Spleen (tissue), 11 donors: ENCODE data around the gene MLC1. TPM values are rescaled to one million over a fixed set of nuclear protein-coding genes. Genes with fewer than 3 reads are reported as not detected.

Source experiments
- DNase-seq: peaks from one replicate; pipeline ENCODE4 v3.0.0-alpha.2; 2020
- H3K27ac ChIP-seq, 8 donors: fragments of 200-600 bp; sonication (generic) in 7 of 8; 1 replicate in 4 of 8; 2 replicates in 4 of 8; pipeline versions ENCODE4 v1.5.0 to v1.8.0; 2016 to 2021; ENCODE audit warnings: inconsistent platforms in 4 of 8, mild to moderate bottlenecking in 4 of 8, moderate library complexity in 1 of 8
- H3K27me3 ChIP-seq, 7 donors: fragments of 200-600 bp; sonication (generic) in 6 of 7; replicated peaks in 1 of 7; 1 replicate in 4 of 7; 2 replicates in 3 of 7; pipeline versions ENCODE4 v1.5.0 to v1.8.0; 2016 to 2021; ENCODE audit warnings: inconsistent platforms in 3 of 7, mild to moderate bottlenecking in 1 of 7
- H3K36me3 ChIP-seq, 6 donors: fragments of 200-600 bp; sonication (generic) in 5 of 6; 1 replicate in 4 of 6; 2 replicates in 2 of 6; pipeline versions ENCODE4 v1.5.0 to v1.8.0; 2016 to 2021; ENCODE audit warnings: inconsistent platforms in 2 of 6
- H3K4me1 ChIP-seq, 6 donors: fragments of 200-600 bp; sonication (generic) in 5 of 6; 1 replicate in 3 of 6; 2 replicates in 3 of 6; pipeline versions ENCODE4 v1.5.0 to v1.8.0; 2016 to 2021; ENCODE audit warnings: inconsistent platforms in 3 of 6
- H3K4me3 ChIP-seq, 8 donors: fragments of 200-600 bp; sonication (generic) in 7 of 8; 1 replicate in 4 of 8; 2 replicates in 4 of 8; pipeline versions ENCODE4 v1.5.0 to v1.8.0; 2016 to 2021; ENCODE audit warnings: inconsistent platforms in 4 of 8, mild to moderate bottlenecking in 4 of 8, moderate library complexity in 2 of 8
- H3K9me3 ChIP-seq, 8 donors: fragments of 200-600 bp; sonication (generic) in 7 of 8; 1 replicate in 4 of 8; 2 replicates in 4 of 8; pipeline versions ENCODE4 v1.5.0 to v1.8.0; 2016 to 2021; ENCODE audit warnings: inconsistent platforms in 4 of 8
- CTCF ChIP-seq, 11 experiments: fragments of 200-600 bp in 7 of 11; fragments of 450-650 bp in 4 of 11; sonication (generic) in 4 of 11; IDR thresholded peaks in 8 of 11; conservative IDR thresholded peaks in 3 of 11; 1 replicate in 7 of 11; 2 replicates in 4 of 11; pipeline versions ENCODE4 v1.4.0 to v1.8.0; 2016 to 2021; ENCODE audit warnings: antibody characterized with exemption in 11 of 11, inconsistent platforms in 4 of 11, mild to moderate bottlenecking in 1 of 11
- POLR2A ChIP-seq, 3 donors: fragments of 450-650 bp; IDR thresholded peaks; one replicate each; pipeline ENCODE4 v1.5.1; 2017; ENCODE audit warnings: antibody characterized with exemption in 3 of 3, mild to moderate bottlenecking in 1 of 3
- POLR2AphosphoS5 ChIP-seq, 3 donors: sonication (generic); formaldehyde crosslinking; IDR thresholded peaks; one replicate each; pipeline ENCODE4 v1.5.1; 2017; ENCODE audit warnings: antibody characterized with exemption in 3 of 3
- WGBS, 5 donors: extraction: QIAGEN DNeasy Blood & Tissue Kit in 3 of 5; methylation state at CpG; one replicate each; pipeline versions ENCODE4 v1.1.5 to v1.1.7; 2013 to 2018; 5-methylcytosine and 5-hydroxymethylcytosine counted together
- intact Hi-C: fragments of 100-400 bp; cut with DNase I; formaldehyde crosslinking; loops from one replicate; pipeline ENCODE4 v1.15.0; 2023; ENCODE audit warnings: low total_unique reads
- polyA plus RNA-seq, 3 donors: library from polyadenylated mRNA; stranded (reverse); fragments of 200-250 nt; gene quantifications; one replicate each; pipeline ENCODE4 v1.2.1, GENCODE V29; 2013
- total RNA-seq, 7 donors: library from RNA; depleted of rRNA in 3 of 7; stranded (reverse); fragments of >200 nt in 3 of 7; fragmentation: NEBNext Ultra II Directional in 4 of 7; extraction: Animal tissue kit (Norgen Biotek cat#: 25700) in 4 of 7; gene quantifications; one replicate each; pipeline versions ENCODE4 v1.1.0 to v1.2.1, GENCODE V29; 2016 to 2021
- donor health status: healthy with polysubstance abuse.
- donor health status: DM: no; HTN: no; CAD: no; lungs with moderate emphysema.
- donor health status: DM: no; HTN: no; CAD: no.
- donor health status: Bipolar disorder and iron deficiency.
- donor health status: healthy.
- donor health status: DM: no; HTN: no; CAD: no.
- donor health status: DM: yes; HTN: yes; CAD: no.

MLC1 gene
- total and polyA plus RNA-seq, 10 donors: 0.17 to 4.4 (median 1.6) TPM

GRCh38 chr22:50061141-50061823, 23.9 kb downstream of the MLC1 start:
- peaks cover 0 to 39% (median 21%) of the 10 kb centered on the region in 6 donors for H3K4me1 ChIP-seq
- H3K27me3 ChIP-seq: peaks cover 3 to 79% (median 31%) of the 10 kb centered on the region in 7 donors
- no peak for DNase-seq
- H3K4me3 ChIP-seq: no peak overlapping the region
- TF ChIP-seq POLR2AphosphoS5 (IDR thresholded peaks at IDR 0.05): no peak
- no peak for TF ChIP-seq POLR2A (IDR thresholded peaks at IDR 0.05)
- TF ChIP-seq CTCF (IDR thresholded peaks at IDR 0.05 in 8 of 11, conservative IDR thresholded peaks at IDR 0.05 in 3 of 11): no peak
- intact Hi-C loops: no loop called here
- H3K9me3 ChIP-seq: no peaks in the 10 kb centered on the region
- 25 to 64% (median 38%) methylated on average over 17 to 27 of the region's 27 CpGs for WGBS, 5 donors
- H3K27ac ChIP-seq: peak overlapping the region in 1 of 8 donors; percentile 30
- H3K36me3 ChIP-seq: no peaks in the 10 kb centered on the region

- no peaks in the 10 kb centered on the region for H3K36me3 ChIP-seq
- DNase-seq: no peak
- TF ChIP-seq CTCF (IDR thresholded peaks at IDR 0.05 in 8 of 11, conservative IDR thresholded peaks at IDR 0.05 in 3 of 11) (no peak), POLR2AphosphoS5 (IDR thresholded peaks at IDR 0.05) (no peak)
- peaks cover 3 to 83% (median 31%) of the 10 kb centered on the region in 7 donors for H3K27me3 ChIP-seq
- intact Hi-C loops: no loop called here
- H3K4me3 ChIP-seq: no peak overlapping the region
- no peaks in the 10 kb centered on the region for H3K9me3 ChIP-seq
- H3K4me1 ChIP-seq: peaks cover 0 to 40% (median 21%) of the 10 kb centered on the region in 6 donors
- 74 to 84% (median 79%) methylated on average over 19 to 28 of the region's 28 CpGs for WGBS, 5 donors
- peak overlapping the region in 1 of 8 donors; percentile 30 for H3K27ac ChIP-seq
Observed at GRCh38 chr22:50060441-50061140, 24.6 kb downstream of the MLC1 start.

GRCh38 chr22:50059881-50060262, 25.4 kb downstream of the MLC1 start:
- Histone ChIP-seq H3K9me3 (no peaks in the 10 kb centered on the region), H3K4me1 (peaks cover 0 to 40% (median 21%) of the 10 kb centered on the region in 6 donors), H3K4me3 (no peak overlapping the region), H3K36me3 (no peaks in the 10 kb centered on the region), H3K27me3 (peaks cover 3 to 90% (median 31%) of the 10 kb centered on the region in 7 donors), H3K27ac (no peak overlapping the region)
- WGBS, 5 donors: 82 to 95% (median 85%) methylated on average over 7 of the region's 7 CpGs
- TF ChIP-seq POLR2A (IDR thresholded peaks at IDR 0.05) (no peak), POLR2AphosphoS5 (IDR thresholded peaks at IDR 0.05) (no peak), CTCF (IDR thresholded peaks at IDR 0.05 in 8 of 11, conservative IDR thresholded peaks at IDR 0.05 in 3 of 11) (no peak)
- intact Hi-C loops: no loop called here
- no peak for DNase-seq
